HuH-7 (cell line): Measurements from ENCODE around the gene PHKB.
"Not testable (repeated sequence)": the region's sequence is repeated elsewhere in the genome, so short reads cannot be mapped to it uniquely, and the experiment has no call there.

Source experiments
- DNase-seq: peaks from one replicate; pipeline ENCODE4 v3.0.0; 2011; ENCODE audit warnings: low spot score

The PHKB gene

GRCh38 chr16:47626246-47626645 lies 165.1 kb downstream of the PHKB start:
- no peak for DNase-seq

DNA sequence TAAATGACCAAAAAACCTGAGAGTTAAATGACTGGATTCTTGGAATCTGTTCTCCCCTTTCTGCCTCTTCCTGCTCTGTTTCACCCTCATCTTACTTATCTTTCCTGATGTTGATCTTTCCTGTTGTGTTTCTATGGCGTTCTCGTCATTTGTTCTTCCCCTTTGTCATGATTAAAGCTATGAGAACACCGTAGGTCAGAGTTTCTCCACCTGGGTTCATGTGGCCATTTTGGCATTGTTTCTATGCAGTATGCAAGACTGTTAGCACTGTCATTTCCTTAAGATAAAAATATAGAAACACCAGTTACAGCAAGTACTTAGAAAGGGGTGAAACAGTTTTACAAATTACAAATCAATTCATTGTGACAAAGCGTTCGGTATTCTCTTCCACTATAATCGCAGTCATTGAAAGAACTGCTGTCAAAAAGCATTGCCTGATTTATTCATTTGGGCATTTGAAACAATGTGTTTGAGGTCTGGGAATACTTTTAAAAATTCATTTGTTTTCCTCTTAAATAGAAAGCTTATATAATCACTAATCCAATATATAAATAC lies 166.0 kb downstream of the PHKB start:
- DNase-seq = no peak

DNA sequence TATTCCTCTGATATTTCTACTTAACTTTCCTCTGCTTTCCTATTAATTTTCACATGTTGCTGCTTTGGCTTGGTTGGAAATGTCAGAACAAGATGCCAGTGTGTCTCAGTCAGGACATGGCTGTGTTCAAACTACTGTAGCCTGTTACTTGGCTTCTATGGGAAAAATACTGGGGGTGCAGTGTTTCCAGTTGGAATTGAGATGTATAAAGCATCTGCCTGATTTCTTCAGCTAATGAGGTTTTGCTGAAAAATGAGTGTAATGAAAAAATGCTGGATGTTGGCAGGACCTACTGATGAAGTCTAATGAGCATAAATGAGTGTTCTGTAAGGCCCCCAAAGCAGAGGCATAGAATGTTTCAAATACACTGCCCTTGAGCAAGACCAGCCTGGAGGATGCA lies 166.6 kb downstream of the PHKB start:
- DNase-seq = no peak

DNA sequence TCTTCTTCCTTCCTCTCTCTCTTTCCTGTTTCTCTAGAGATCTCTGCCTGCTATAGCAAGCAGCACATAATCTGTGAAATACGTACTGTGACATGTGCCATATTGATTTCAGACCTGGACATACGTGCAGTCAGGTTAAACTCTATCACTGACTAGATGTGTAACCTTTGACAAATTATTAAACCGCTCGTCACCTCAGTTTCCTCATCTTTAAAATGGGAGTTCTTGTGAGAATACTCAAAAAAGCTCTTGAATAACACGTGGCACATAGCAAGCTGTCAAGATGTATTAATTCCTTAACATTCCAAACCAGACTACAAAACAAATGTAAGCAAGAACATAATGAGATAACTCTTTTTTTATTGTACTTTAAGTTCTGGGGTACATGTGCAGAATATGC lies 170.0 kb downstream of the PHKB start:
- no peak for DNase-seq

DNA sequence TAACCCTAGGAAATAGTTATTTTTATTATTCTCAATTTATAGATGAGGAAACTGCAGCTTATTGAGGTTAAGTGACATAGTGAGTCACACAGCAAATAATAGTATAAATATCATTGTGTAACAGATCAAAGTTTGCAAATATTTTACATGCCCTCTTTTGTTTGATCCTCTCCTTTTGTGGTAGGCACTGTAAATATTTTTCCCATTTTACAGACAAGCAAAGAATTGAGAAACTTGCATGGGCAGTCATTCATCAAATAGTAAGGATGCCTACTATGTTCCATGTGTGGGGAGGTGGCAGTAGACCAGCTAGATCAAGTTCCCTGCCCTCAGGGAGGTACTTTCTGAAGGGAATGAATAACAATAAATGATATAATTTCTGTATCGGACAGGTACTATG lies 173.0 kb downstream of the PHKB start:
- DNase-seq = no peak

- DNase-seq = no peak
Measured at GRCh38 chr16:47634727-47635126, 173.6 kb downstream of the PHKB start.

DNA sequence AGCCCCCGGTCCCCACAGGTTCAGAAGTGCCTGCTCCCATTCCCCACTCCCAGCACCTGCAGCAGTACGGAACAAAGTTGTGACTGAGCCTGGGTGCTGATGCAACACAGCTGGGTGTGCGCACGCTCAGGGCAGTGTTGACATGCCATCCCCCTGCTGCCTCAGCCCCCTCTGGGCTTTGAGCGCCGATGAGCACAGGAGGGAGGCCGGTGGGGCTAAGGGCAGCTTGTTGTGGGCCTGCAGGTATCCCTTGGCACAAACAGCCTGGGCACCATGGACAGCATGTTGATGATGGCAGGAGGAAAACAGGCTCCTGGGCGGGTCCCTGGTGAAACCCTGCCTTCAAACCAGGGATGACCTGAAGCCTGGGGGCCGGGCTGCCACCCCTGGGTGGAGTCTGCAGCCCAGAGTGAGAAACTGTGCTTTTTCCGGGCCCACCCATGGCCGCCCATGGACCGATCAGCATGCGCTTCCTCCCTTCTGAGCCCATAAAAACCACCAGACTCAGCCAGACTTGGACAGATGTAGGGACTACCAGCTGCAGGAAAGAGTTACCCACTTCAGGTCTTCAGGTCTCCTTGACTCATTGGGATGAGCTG lies 175.5 kb downstream of the PHKB start:
- no peak for DNase-seq

- DNase-seq = no peak
Measured at GRCh38 chr16:47638175-47638574, 177.0 kb downstream of the PHKB start.

GRCh38 chr16:47640661-47641060 lies 179.5 kb downstream of the PHKB start:
- DNase-seq = no peak

DNA sequence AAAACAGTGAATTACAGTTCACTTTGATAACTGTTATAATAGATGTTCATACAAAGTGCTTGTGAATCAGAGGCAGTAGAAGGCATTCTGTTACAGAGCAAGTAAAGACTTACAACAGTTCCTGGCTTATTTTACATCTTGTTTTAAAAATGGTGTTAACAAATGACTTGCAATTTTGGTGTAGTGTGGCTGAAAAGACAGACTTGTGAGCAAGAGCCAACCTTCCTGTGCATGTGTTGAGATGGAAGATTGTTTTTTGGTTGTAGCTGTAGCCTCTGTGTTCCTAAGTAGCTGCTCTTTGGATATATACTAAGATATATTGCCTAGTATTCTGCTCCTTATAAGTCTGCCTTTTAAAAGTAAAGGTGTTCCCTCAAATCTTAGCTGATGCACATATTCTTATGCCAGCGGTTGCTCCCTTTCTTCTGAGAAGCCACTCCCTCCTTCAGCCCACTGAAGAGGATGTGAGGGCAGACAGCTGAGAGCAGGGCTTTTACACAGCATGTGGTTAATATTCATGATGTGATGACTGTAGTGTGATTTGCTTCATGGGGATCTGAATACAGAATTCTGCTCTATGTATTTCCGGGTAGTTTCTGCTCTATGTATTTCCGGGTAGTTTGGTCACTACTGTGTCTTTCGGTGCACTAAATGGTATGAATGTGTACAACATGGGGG lies 182.3 kb downstream of the PHKB start:
- no peak for DNase-seq

- no peak for DNase-seq
Measured at GRCh38 chr16:47644166-47644565, 183.0 kb downstream of the PHKB start.

DNA sequence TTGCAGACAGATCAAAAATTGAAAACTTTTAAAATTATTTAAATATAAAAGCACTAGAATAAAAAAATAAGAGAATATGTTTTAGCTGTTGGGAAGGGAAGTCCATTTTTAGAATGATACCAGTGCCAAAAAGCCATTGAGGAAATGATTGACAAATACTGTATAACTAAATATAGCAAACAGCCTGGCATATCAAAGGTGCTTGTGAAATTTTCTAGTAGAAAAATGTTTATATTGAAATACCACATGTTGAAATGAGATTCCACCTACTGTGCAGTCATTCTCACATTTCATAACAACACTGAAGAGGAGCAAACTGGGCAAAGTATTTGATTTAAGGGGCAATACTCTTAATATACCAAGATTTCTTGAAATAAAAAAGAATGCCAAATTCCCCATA lies 183.5 kb downstream of the PHKB start:
- DNase-seq = no peak

DNA sequence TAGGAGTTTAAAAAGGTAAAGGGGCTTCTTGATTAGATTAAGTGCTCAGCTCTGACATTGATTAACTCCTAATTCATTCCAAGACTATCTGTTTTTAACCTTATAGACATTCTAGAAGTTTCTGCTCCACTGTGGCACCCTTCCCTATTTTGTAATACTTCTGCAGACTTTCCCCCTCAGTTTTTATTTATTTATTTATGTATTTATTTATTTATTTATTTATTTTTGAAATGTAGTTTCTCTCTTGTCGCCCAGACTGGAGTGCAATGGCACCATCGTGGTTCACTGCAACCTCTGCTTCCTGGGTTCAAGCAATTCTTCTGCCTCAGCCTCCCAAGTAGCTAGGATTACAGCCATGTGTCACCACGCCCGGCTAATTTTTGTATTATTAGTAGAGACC lies 185.8 kb downstream of the PHKB start:
- DNase-seq = no peak

GRCh38 chr16:47657032-47657431 lies 195.9 kb downstream of the PHKB start:
- DNase-seq = no peak

DNA sequence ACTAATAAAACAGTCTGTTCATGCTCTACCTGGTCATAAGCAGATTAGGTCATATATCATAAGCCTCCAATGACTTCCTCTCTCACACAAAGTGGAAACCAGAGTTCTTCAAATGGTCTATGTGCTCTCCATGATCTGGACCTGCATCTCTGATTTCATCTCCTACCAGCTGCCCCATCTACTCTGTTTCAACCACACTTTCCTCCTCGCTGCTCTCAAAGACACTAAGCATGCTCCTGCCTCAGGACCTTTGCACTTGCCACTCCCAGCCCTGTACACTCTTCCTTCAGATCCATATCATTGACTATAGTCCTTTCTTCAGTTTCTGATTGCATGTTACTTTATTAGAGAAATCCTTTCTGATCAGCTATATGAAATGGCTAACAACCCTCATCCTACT lies 196.8 kb downstream of the PHKB start:
- no peak for DNase-seq

DNA sequence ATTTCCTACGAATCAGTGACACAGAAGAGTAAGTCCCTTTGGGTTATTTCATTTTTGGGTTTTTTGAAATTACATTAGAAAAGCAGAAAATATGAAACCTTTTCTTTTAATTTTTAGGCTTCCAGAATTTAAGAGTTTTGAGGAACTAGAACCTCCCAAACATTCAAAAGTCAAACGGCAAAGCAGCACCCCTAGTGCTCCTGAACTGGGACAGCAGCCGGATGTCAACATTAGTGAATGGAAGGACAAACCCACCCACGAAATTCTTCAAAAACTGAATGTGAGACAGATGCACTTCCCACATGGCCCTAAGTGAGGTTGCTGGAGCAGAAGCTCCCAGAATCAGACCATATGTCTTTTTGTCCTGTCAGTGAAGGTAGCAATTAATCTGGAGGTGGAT lies 199.4 kb downstream of the PHKB start:
- no peak for DNase-seq

GRCh38 chr16:47664653-47665325 lies 203.7 kb downstream of the PHKB start:
- DNase-seq = peak; percentile 17

- DNase-seq = no peak
Measured at GRCh38 chr16:47666434-47666833, 205.3 kb downstream of the PHKB start.

- no peak for DNase-seq
Measured at GRCh38 chr16:47667956-47668355, 206.8 kb downstream of the PHKB start.

GRCh38 chr16:47672475-47672874 lies 211.3 kb downstream of the PHKB start:
- no peak for DNase-seq

GRCh38 chr16:47676635-47677177 lies 215.6 kb downstream of the PHKB start:
- DNase-seq = no peak

DNA sequence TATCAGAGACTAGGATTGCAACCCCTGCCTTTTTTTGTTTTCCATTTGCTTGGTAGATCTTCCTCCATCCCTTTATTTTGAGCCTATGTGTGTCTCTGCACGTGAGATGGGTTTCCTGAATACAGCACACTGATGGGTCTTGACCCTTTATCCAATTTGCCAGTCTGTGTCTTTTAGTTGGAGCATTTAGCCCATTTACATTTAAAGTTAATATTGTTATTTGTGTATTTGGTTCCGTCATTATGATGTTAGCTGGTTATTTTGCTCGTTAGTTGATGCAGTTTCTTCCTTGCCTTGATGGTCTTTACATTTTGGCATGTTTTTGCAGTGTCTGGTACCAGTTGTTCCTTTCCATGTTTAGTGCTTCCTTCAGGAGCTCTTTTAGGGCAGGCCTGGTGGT lies 220.4 kb downstream of the PHKB start:
- DNase-seq = not testable (repeated sequence)

- DNase-seq = no peak
Measured at GRCh38 chr16:47687694-47688093, 226.6 kb downstream of the PHKB start.
